Trophoblast cell (in vitro differentiated cells and primary cell): ENCODE measurements around the gene GALNT9.

Source experiments
- DNase-seq, 2 donors: peaks; one replicate each; pipeline ENCODE4 v3.0.0-alpha.2; 2016
- H2AFZ ChIP-seq: 2 replicates; pipeline ENCODE4 v1.6.1; 2013; ENCODE audit warnings: low read length, moderate library complexity, mild to moderate bottlenecking; ENCODE audit not compliant: insufficient read depth, poor library complexity
- H2AK5ac ChIP-seq: 2 replicates; pipeline ENCODE4 v1.6.1; 2013; ENCODE audit warnings: mild to moderate bottlenecking, low read length
- H2BK120ac ChIP-seq: 2 replicates; pipeline ENCODE4 v1.6.1; 2013; ENCODE audit warnings: low read length, mild to moderate bottlenecking, moderate library complexity; ENCODE audit not compliant: insufficient read depth, poor library complexity
- H2BK12ac ChIP-seq: 2 replicates; pipeline ENCODE4 v1.6.1; 2013; ENCODE audit warnings: mild to moderate bottlenecking, low read length, moderate library complexity
- H2BK5ac ChIP-seq: 2 replicates; pipeline ENCODE4 v1.6.1; 2013; ENCODE audit warnings: low read length, low read depth, moderate library complexity, mild to moderate bottlenecking; ENCODE audit not compliant: poor library complexity
- H3K14ac ChIP-seq: 2 replicates; pipeline ENCODE4 v1.6.1; 2013; ENCODE audit warnings: mild to moderate bottlenecking, low read length
- H3K18ac ChIP-seq: 2 replicates; pipeline ENCODE4 v1.6.1; 2013; ENCODE audit warnings: mild to moderate bottlenecking, low read length
- H3K23ac ChIP-seq: 2 replicates; pipeline ENCODE4 v1.6.1; 2013; ENCODE audit warnings: low read length
- H3K27ac ChIP-seq: 2 replicates; pipeline ENCODE4 v1.5.1; 2013; ENCODE audit warnings: low read depth, mild to moderate bottlenecking, inconsistent platforms, low read length, moderate library complexity
- H3K27me3 ChIP-seq: 2 replicates; pipeline ENCODE4 v1.6.1; 2013; ENCODE audit warnings: inconsistent platforms, mild to moderate bottlenecking, low read length, moderate library complexity; ENCODE audit not compliant: insufficient read depth
- H3K36me3 ChIP-seq, 2 experiments: 1 replicate in 1 of 2; 2 replicates in 1 of 2; pipeline ENCODE4 v1.6.1; 2013; ENCODE audit warnings: low read length in 2 of 2, mild to moderate bottlenecking in 2 of 2, moderate library complexity in 1 of 2; ENCODE audit not compliant: insufficient read depth in 2 of 2, control insufficient read depth in 1 of 2
- H3K4ac ChIP-seq: 2 replicates; pipeline ENCODE4 v1.6.1; 2013; ENCODE audit warnings: low read depth, mild to moderate bottlenecking, low read length, moderate library complexity
- H3K4me1 ChIP-seq, 2 experiments: 1 replicate in 1 of 2; 2 replicates in 1 of 2; pipeline ENCODE4 v1.6.1; 2013; ENCODE audit warnings: low read length in 2 of 2, mild to moderate bottlenecking in 2 of 2, moderate library complexity in 1 of 2; ENCODE audit not compliant: insufficient read depth in 2 of 2, control insufficient read depth in 1 of 2
- H3K4me2 ChIP-seq: 2 replicates; pipeline ENCODE4 v1.6.1; 2013; ENCODE audit warnings: inconsistent platforms, mild to moderate bottlenecking, low read length, moderate library complexity
- H3K4me3 ChIP-seq: 2 replicates; pipeline ENCODE4 v1.5.1; 2013; ENCODE audit warnings: mild to moderate bottlenecking, low read depth, low read length, inconsistent platforms
- H3K79me1 ChIP-seq: one replicate; pipeline ENCODE4 v1.6.1; 2013; ENCODE audit warnings: low read length
- H3K79me2 ChIP-seq: 2 replicates; pipeline ENCODE4 v1.6.1; 2013; ENCODE audit warnings: low read length, mild to moderate bottlenecking; ENCODE audit not compliant: control insufficient read depth, insufficient read depth, poor library complexity
- H3K9ac ChIP-seq: 2 replicates; pipeline ENCODE4 v1.6.1; 2013; ENCODE audit warnings: mild to moderate bottlenecking, low read length
- H3K9me3 ChIP-seq: 2 replicates; pipeline ENCODE4 v1.6.1; 2013; ENCODE audit warnings: low read depth, mild to moderate bottlenecking, control low read depth, inconsistent platforms, low read length; ENCODE audit not compliant: insufficient read depth
- H4K12ac ChIP-seq: 2 replicates; pipeline ENCODE4 v1.6.1; 2013; ENCODE audit warnings: low read depth, mild to moderate bottlenecking, low read length, moderate library complexity
- H4K8ac ChIP-seq: 2 replicates; pipeline ENCODE4 v1.6.1; 2013; ENCODE audit warnings: low read depth, mild to moderate bottlenecking, low read length, moderate library complexity
- H4K91ac ChIP-seq: one replicate; pipeline ENCODE4 v1.6.1; 2013; ENCODE audit warnings: low read depth, mild to moderate bottlenecking, low read length, moderate library complexity
- WGBS: extraction: QIAGEN DNeasy Blood & Tissue Kit; methylation state at CpG from one replicate; pipeline ENCODE4 v1.1.7; 2013; ENCODE audit warnings: missing lambda C conversion rate; ENCODE audit not compliant: insufficient read length, insufficient coverage; ENCODE audit errors: extremely low coverage; 5-methylcytosine and 5-hydroxymethylcytosine counted together

GALNT9 gene

GRCh38 chr12:132182711-132183365 lies 146.6 kb downstream of the GALNT9 start:
- peaks cover 17% of the 10 kb centered on the region for H3K9me3 ChIP-seq

GRCh38 chr12:132182206-132182710 lies 147.1 kb downstream of the GALNT9 start:
- no peaks in the 10 kb centered on the region for H3K36me3 ChIP-seq
- H3K9me3 ChIP-seq, result peaks cover 17% of the 10 kb centered on the region
- H2BK120ac ChIP-seq, result no peak overlapping the region
- no peak overlapping the region for H3K14ac ChIP-seq
- no peaks in the 10 kb centered on the region for H3K79me1 ChIP-seq
- H3K4me3 ChIP-seq, result no peak overlapping the region
- no CpG with 5 or more reads among the region's 21 CpGs for WGBS
- H4K8ac ChIP-seq, result no peak overlapping the region
- no peak overlapping the region for H4K91ac ChIP-seq
- H3K27ac ChIP-seq, result no peak overlapping the region
- no peaks in the 10 kb centered on the region for H3K4me1 ChIP-seq
- no peak overlapping the region for H2AK5ac ChIP-seq
- no peak overlapping the region for H3K4ac ChIP-seq
- no peak overlapping the region for H3K18ac ChIP-seq
- no peak overlapping the region for H3K4me2 ChIP-seq
- no peak overlapping the region for H3K9ac ChIP-seq
- no peak overlapping the region for H2BK12ac ChIP-seq
- H2AFZ ChIP-seq, result no peak overlapping the region
- no peak overlapping the region for H2BK5ac ChIP-seq
- no peaks in the 10 kb centered on the region for H3K79me2 ChIP-seq
- no peak overlapping the region for H3K23ac ChIP-seq
- no peak overlapping the region for H4K12ac ChIP-seq
- H3K27me3 ChIP-seq, result no peaks in the 10 kb centered on the region
- DNase-seq, result no peak

More at GRCh38 chr12:132182711-132183365, 146.6 kb downstream of the GALNT9 start:
- Histone ChIP-seq H3K4me2 (no peak overlapping the region), H3K79me2 (no peaks in the 10 kb centered on the region), H4K91ac (no peak overlapping the region), H3K36me3 (no peaks in the 10 kb centered on the region), H2AFZ (no peak overlapping the region), H3K4me1 (no peaks in the 10 kb centered on the region), H3K27me3 (no peaks in the 10 kb centered on the region), H2BK12ac (no peak overlapping the region), H3K79me1 (no peaks in the 10 kb centered on the region), H4K8ac (no peak overlapping the region), H3K4me3 (no peak overlapping the region), H4K12ac (no peak overlapping the region), H3K14ac (no peak overlapping the region), H3K9ac (no peak overlapping the region), H2BK5ac (no peak overlapping the region), H3K23ac (no peak overlapping the region), H3K27ac (no peak overlapping the region), H2AK5ac (no peak overlapping the region), H3K4ac (no peak overlapping the region), H2BK120ac (no peak overlapping the region), H3K18ac (no peak overlapping the region)
- WGBS, result no CpG with 5 or more reads among the region's 10 CpGs
- DNase-seq, result no peak

GRCh38 chr12:132181570-132182200 lies 147.7 kb downstream of the GALNT9 start:
- H3K9me3 ChIP-seq, result peaks cover 17% of the 10 kb centered on the region
- H2BK120ac ChIP-seq, result no peak overlapping the region
- WGBS, result no CpG with 5 or more reads among the region's 33 CpGs
- no peak overlapping the region for H3K18ac ChIP-seq
- H3K4me2 ChIP-seq, result no peak overlapping the region
- no peak overlapping the region for H2BK12ac ChIP-seq
- H4K8ac ChIP-seq, result no peak overlapping the region
- H3K4ac ChIP-seq, result no peak overlapping the region
- no peaks in the 10 kb centered on the region for H3K79me2 ChIP-seq
- no peak overlapping the region for H4K12ac ChIP-seq
- H2AK5ac ChIP-seq, result no peak overlapping the region
- H4K91ac ChIP-seq, result no peak overlapping the region
- no peaks in the 10 kb centered on the region for H3K4me1 ChIP-seq
- no peaks in the 10 kb centered on the region for H3K36me3 ChIP-seq
- peak overlapping the region; percentile 42 for H3K4me3 ChIP-seq
- no peak overlapping the region for H3K14ac ChIP-seq
- H2AFZ ChIP-seq, result no peak overlapping the region
- no peak overlapping the region for H3K9ac ChIP-seq
- H2BK5ac ChIP-seq, result no peak overlapping the region
- DNase-seq, result no peak
- no peak overlapping the region for H3K23ac ChIP-seq
- no peaks in the 10 kb centered on the region for H3K79me1 ChIP-seq
- H3K27ac ChIP-seq, result no peak overlapping the region
- H3K27me3 ChIP-seq, result no peaks in the 10 kb centered on the region

- H3K4ac ChIP-seq, result no peak overlapping the region
- no peaks in the 10 kb centered on the region for H3K4me1 ChIP-seq
- H3K9me3 ChIP-seq, result peaks cover 17% of the 10 kb centered on the region
- no peak overlapping the region for H4K12ac ChIP-seq
- H3K4me2 ChIP-seq, result no peak overlapping the region
- no peak overlapping the region for H2BK12ac ChIP-seq
- H3K79me2 ChIP-seq, result no peaks in the 10 kb centered on the region
- no peak overlapping the region for H2AK5ac ChIP-seq
- no peak overlapping the region for H4K8ac ChIP-seq
- H3K18ac ChIP-seq, result no peak overlapping the region
- no peak overlapping the region for H3K14ac ChIP-seq
- H2AFZ ChIP-seq, result no peak overlapping the region
- peak overlapping the region; percentile 76 for H3K23ac ChIP-seq
- H3K9ac ChIP-seq, result no peak overlapping the region
- no CpG with 5 or more reads among the region's 30 CpGs for WGBS
- no peaks in the 10 kb centered on the region for H3K27me3 ChIP-seq
- DNase-seq, result no peak
- H3K36me3 ChIP-seq, result no peaks in the 10 kb centered on the region
- peak overlapping the region; percentile 42 for H3K4me3 ChIP-seq
- H3K79me1 ChIP-seq, result no peaks in the 10 kb centered on the region
- H2BK120ac ChIP-seq, result no peak overlapping the region
- H4K91ac ChIP-seq, result no peak overlapping the region
- no peak overlapping the region for H2BK5ac ChIP-seq
- no peak overlapping the region for H3K27ac ChIP-seq
Measured at GRCh38 chr12:132180648-132181546, 148.5 kb downstream of the GALNT9 start.
